ENCODE measurements around the gene OR13A1.
"Not testable (repeated sequence)": the region's sequence is repeated elsewhere in the genome, so short reads cannot be mapped to it uniquely, and the experiment has no call there.

Gene OR13A1

GRCh38 chr10:45265996-45266395, 49.4 kb downstream of the OR13A1 start:
- Histone ChIP-seq H3K9me3 (no peaks in the 10 kb centered on the region), H3K27ac (no peak overlapping the region)
- TF ChIP-seq CTCF (IDR thresholded peaks at IDR 0.05), result no peak

GRCh38 chr10:45261946-45262345, 53.5 kb downstream of the OR13A1 start:
- no peaks in the 10 kb centered on the region for H3K9me3 ChIP-seq
- no peak for TF ChIP-seq CTCF (IDR thresholded peaks at IDR 0.05)
- no peaks in the 10 kb centered on the region for H3K4me1 ChIP-seq (ENCODE audit: control insufficient read depth in 1 of 2, insufficient read depth in 1 of 2, low read depth in 1 of 2, low read length in 1 of 2)
- H3K27me3 ChIP-seq, result peaks cover 11% of the 10 kb centered on the region
- no peak overlapping the region for H3K4me3 ChIP-seq (ENCODE audit: low read depth in 1 of 2, low read length in 1 of 2)
- H3K36me3 ChIP-seq, result no peaks in the 10 kb centered on the region
- no peak overlapping the region for H3K27ac ChIP-seq

More at GRCh38 chr10:45265996-45266395, 49.4 kb downstream of the OR13A1 start:
- Histone ChIP-seq H3K4me1 (ENCODE audit: control insufficient read depth in 1 of 2, insufficient read depth in 1 of 2, low read depth in 1 of 2, low read length in 1 of 2) (no peaks in the 10 kb centered on the region), H3K36me3 (no peaks in the 10 kb centered on the region), H3K4me3 (ENCODE audit: low read depth in 1 of 2, low read length in 1 of 2) (no peak overlapping the region), H3K27me3 (peaks cover 10% of the 10 kb centered on the region)

- Histone ChIP-seq H3K9me3 (no peaks in the 10 kb centered on the region), H3K27ac (no peak overlapping the region), H3K27me3 (peaks cover 11% of the 10 kb centered on the region), H3K36me3 (no peaks in the 10 kb centered on the region), H3K4me1 (ENCODE audit: control insufficient read depth in 1 of 2, insufficient read depth in 1 of 2, low read depth in 1 of 2, low read length in 1 of 2) (no peaks in the 10 kb centered on the region), H3K4me3 (ENCODE audit: low read depth in 1 of 2, low read length in 1 of 2) (no peak overlapping the region)
- no peak for TF ChIP-seq CTCF (IDR thresholded peaks at IDR 0.05)
Observed at GRCh38 chr10:45261243-45261775, 54.1 kb downstream of the OR13A1 start.

GRCh38 chr10:45260635-45261034, 54.8 kb downstream of the OR13A1 start:
- H3K27ac ChIP-seq; H3K4me3 ChIP-seq (ENCODE audit: low read depth in 1 of 2, low read length in 1 of 2); H3K36me3 ChIP-seq; H3K9me3 ChIP-seq; H3K4me1 ChIP-seq (ENCODE audit: control insufficient read depth in 1 of 2, insufficient read depth in 1 of 2, low read depth in 1 of 2, low read length in 1 of 2): not testable (repeated sequence)
- H3K27me3 ChIP-seq, result peaks cover 11% of the 10 kb centered on the region

GRCh38 chr10:45259786-45260495, 55.5 kb downstream of the OR13A1 start:
- H3K27me3 ChIP-seq, result peaks cover 11% of the 10 kb centered on the region
- H3K27ac ChIP-seq; H3K4me1 ChIP-seq (ENCODE audit: control insufficient read depth in 1 of 2, insufficient read depth in 1 of 2, low read depth in 1 of 2, low read length in 1 of 2); H3K36me3 ChIP-seq; H3K4me3 ChIP-seq (ENCODE audit: low read depth in 1 of 2, low read length in 1 of 2); H3K9me3 ChIP-seq: not testable (repeated sequence)

- TF ChIP-seq CTCF (IDR thresholded peaks at IDR 0.05), result no peak
- H3K36me3 ChIP-seq, result no peaks in the 10 kb centered on the region
- no peak overlapping the region for H3K27ac ChIP-seq
- H3K27me3 ChIP-seq, result peaks cover 11% of the 10 kb centered on the region
- H3K4me1 ChIP-seq (ENCODE audit: control insufficient read depth in 1 of 2, insufficient read depth in 1 of 2, low read depth in 1 of 2, low read length in 1 of 2), result no peaks in the 10 kb centered on the region
- H3K9me3 ChIP-seq, result no peaks in the 10 kb centered on the region
- H3K4me3 ChIP-seq (ENCODE audit: low read depth in 1 of 2, low read length in 1 of 2), result no peak overlapping the region
Observed at GRCh38 chr10:45257600-45257999, 57.8 kb downstream of the OR13A1 start.
